Fibroblast of lung (primary cell): Measurements from ENCODE around the gene BANF2.

Experiments
- EZH2 ChIP-seq: IDR thresholded peaks from 2 replicates; pipeline ENCODE4 v1.5.1; 2012; ENCODE audit warnings: low read length, control low read depth, mild to moderate bottlenecking; ENCODE audit errors: missing control alignments
- TF ChIP-seq, protein P1 (sequence below), 2 donors: IDR thresholded peaks in 1 of 2; conservative IDR thresholded peaks in 1 of 2; 1 replicate in 1 of 2; 2 replicates in 1 of 2; pipeline ENCODE4 v1.5.1; 2011 to 2012; ENCODE audit warnings: low read length in 2 of 2, control low read depth in 1 of 2, inconsistent platforms in 1 of 2, low read depth in 1 of 2, mild to moderate bottlenecking in 1 of 2

DNA sequence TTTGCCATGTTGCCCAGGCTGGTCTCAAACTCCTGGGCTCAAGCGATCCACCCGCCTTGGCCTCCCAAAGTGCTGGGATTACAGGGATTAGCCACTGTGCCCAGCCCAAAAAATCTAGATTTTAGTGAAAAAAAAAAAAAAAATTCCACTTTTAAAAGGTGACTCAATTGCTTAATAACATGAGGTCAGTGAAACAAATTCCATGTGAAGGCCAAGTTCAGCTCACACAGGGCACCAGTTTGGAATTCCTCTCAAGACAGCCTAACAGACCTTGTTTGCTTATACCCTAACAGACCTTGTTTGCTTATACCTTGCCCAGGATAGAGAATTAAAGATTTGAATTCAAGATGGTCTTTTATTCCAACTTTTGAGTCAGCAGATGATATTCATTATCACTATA is 22.8 kb upstream of the BANF2 start:
- TF ChIP-seq, protein P1, sequence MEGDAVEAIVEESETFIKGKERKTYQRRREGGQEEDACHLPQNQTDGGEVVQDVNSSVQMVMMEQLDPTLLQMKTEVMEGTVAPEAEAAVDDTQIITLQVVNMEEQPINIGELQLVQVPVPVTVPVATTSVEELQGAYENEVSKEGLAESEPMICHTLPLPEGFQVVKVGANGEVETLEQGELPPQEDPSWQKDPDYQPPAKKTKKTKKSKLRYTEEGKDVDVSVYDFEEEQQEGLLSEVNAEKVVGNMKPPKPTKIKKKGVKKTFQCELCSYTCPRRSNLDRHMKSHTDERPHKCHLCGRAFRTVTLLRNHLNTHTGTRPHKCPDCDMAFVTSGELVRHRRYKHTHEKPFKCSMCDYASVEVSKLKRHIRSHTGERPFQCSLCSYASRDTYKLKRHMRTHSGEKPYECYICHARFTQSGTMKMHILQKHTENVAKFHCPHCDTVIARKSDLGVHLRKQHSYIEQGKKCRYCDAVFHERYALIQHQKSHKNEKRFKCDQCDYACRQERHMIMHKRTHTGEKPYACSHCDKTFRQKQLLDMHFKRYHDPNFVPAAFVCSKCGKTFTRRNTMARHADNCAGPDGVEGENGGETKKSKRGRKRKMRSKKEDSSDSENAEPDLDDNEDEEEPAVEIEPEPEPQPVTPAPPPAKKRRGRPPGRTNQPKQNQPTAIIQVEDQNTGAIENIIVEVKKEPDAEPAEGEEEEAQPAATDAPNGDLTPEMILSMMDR (conservative IDR thresholded peaks at IDR 0.05 in 1 of 2, IDR thresholded peaks at IDR 0.05 in 1 of 2; ENCODE audit: low read depth in 1 of 2, low read length in 2 of 2), result no peak
- TF ChIP-seq EZH2, result no peak
